ENCODE data around the gene LRGUK.
"Not testable (repeated sequence)": the region's sequence is repeated elsewhere in the genome, so short reads cannot be mapped to it uniquely, and the experiment has no call there.

The LRGUK gene, protein sequence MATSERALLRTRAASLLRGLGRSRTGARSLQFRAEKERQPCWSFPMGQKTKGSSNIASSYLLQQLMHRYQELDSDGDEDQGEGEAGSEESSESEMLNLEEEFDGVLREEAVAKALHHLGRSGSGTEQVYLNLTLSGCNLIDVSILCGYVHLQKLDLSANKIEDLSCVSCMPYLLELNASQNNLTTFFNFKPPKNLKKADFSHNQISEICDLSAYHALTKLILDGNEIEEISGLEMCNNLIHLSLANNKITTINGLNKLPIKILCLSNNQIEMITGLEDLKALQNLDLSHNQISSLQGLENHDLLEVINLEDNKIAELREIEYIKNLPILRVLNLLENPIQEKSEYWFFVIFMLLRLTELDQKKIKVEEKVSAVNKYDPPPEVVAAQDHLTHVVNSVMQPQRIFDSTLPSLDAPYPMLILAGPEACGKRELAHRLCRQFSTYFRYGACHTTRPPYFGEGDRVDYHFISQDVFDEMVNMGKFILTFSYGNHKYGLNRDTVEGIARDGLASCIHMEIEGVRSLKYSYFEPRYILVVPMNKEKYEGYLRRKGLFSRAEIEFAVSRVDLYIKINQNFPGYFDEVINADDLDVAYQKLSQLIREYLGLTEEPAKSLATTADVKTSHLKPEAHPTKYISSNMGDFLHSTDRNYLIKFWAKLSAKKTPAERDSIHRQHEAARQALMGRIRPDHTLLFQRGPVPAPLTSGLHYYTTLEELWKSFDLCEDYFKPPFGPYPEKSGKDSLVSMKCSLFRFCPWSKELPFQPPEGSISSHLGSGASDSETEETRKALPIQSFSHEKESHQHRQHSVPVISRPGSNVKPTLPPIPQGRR

GRCh38 chr7:134126966-134127848, at the start of gene LRGUK:
Gene LRGUK (plus strand): TSS chr7:134127340. CDS start chr7:134127368, 28 bp downstream.
- Histone ChIP-seq H3K4me3 (ENCODE audit: low read depth in 1 of 5, low read length in 5 of 5) (peak within 1 kb of the TSS; percentile 72 to 97 (median 86)), H3K27me3 (ENCODE audit: control insufficient read depth in 5 of 5, insufficient read depth in 4 of 5, low read length in 5 of 5) (no peaks in the 10 kb centered on the region), H3K9me3 (ENCODE audit: control insufficient read depth in 5 of 5, low read length in 5 of 5) (no peaks in the 10 kb centered on the region), H3K27ac (ENCODE audit: low read depth, low read length) (no peak within 1 kb of the TSS), H3K36me3 (ENCODE audit: control insufficient read depth in 5 of 5, insufficient read depth in 5 of 5, low read length in 5 of 5) (no peaks in the 10 kb centered on the region), H3K9ac (ENCODE audit: low read length in 5 of 5) (peak within 1 kb of the TSS; percentile 9 to 71 (median 49)), H3K4me1 (ENCODE audit: control insufficient read depth in 5 of 5, insufficient read depth in 5 of 5, low read length in 5 of 5) (peaks cover 3 to 16% (median 14%) of the 10 kb centered on the region in 5 donors)

GRCh38 chr7:134077560-134077959, 49.6 kb upstream of the LRGUK start:
- H3K4me1 ChIP-seq (ENCODE audit: control insufficient read depth in 5 of 5, insufficient read depth in 5 of 5, low read length in 5 of 5); H3K9me3 ChIP-seq (ENCODE audit: control insufficient read depth in 5 of 5, low read length in 5 of 5); H3K4me3 ChIP-seq (ENCODE audit: low read depth in 1 of 5, low read length in 5 of 5); H3K9ac ChIP-seq (ENCODE audit: low read length in 5 of 5); H3K36me3 ChIP-seq (ENCODE audit: control insufficient read depth in 5 of 5, insufficient read depth in 5 of 5, low read length in 5 of 5); H3K27me3 ChIP-seq (ENCODE audit: control insufficient read depth in 5 of 5, insufficient read depth in 4 of 5, low read length in 5 of 5); H3K27ac ChIP-seq (ENCODE audit: low read depth, low read length): not testable (repeated sequence)

- Histone ChIP-seq H3K27me3 (ENCODE audit: control insufficient read depth in 5 of 5, insufficient read depth in 4 of 5, low read length in 5 of 5) (no peaks in the 10 kb centered on the region), H3K9me3 (ENCODE audit: control insufficient read depth in 5 of 5, low read length in 5 of 5) (peaks cover 0 to 7% (median 2%) of the 10 kb centered on the region in 5 donors), H3K4me1 (ENCODE audit: control insufficient read depth in 5 of 5, insufficient read depth in 5 of 5, low read length in 5 of 5) (peaks cover 0 to 5% (median 4%) of the 10 kb centered on the region in 5 donors), H3K4me3 (ENCODE audit: low read depth in 1 of 5, low read length in 5 of 5) (no peak overlapping the region), H3K36me3 (ENCODE audit: control insufficient read depth in 5 of 5, insufficient read depth in 5 of 5, low read length in 5 of 5) (peaks cover 0 to 2% (median 0%) of the 10 kb centered on the region in 5 donors), H3K9ac (ENCODE audit: low read length in 5 of 5) (no peak overlapping the region), H3K27ac (ENCODE audit: low read depth, low read length) (no peak overlapping the region)
These were observed 48.1 kb upstream of the LRGUK start for GRCh38 chr7:134078991-134079390.

DNA sequence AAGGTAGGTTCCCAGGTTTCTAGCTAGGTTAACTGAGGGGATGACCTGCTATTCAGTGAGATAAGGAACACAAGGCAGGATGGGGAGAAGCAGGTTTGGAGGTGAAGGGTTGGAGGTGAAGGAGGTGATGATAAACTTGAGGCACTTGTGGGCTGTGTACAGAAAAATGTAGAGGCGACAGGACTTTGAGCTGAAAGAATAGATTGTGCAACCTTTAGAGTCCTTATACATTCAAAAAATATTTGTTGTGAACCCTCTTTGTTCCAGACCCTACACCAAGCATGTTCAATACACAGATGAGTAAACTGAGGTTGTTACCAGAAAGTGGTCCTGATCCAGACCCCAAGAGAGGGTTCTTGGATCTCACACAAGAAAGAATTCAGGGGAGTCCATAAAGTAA, 45.4 kb upstream of the LRGUK start:
- H3K4me3 ChIP-seq (ENCODE audit: low read depth in 1 of 5, low read length in 5 of 5): no peak overlapping the region
- H3K4me1 ChIP-seq (ENCODE audit: control insufficient read depth in 5 of 5, insufficient read depth in 5 of 5, low read length in 5 of 5): peaks cover 0 to 11% (median 8%) of the 10 kb centered on the region in 5 donors
- no peak overlapping the region for H3K27ac ChIP-seq (ENCODE audit: low read depth, low read length)
- no peaks in the 10 kb centered on the region for H3K9me3 ChIP-seq (ENCODE audit: control insufficient read depth in 5 of 5, low read length in 5 of 5)
- H3K9ac ChIP-seq (ENCODE audit: low read length in 5 of 5): no peak overlapping the region
- no peaks in the 10 kb centered on the region for H3K36me3 ChIP-seq (ENCODE audit: control insufficient read depth in 5 of 5, insufficient read depth in 5 of 5, low read length in 5 of 5)
- no peaks in the 10 kb centered on the region for H3K27me3 ChIP-seq (ENCODE audit: control insufficient read depth in 5 of 5, insufficient read depth in 4 of 5, low read length in 5 of 5)

DNA sequence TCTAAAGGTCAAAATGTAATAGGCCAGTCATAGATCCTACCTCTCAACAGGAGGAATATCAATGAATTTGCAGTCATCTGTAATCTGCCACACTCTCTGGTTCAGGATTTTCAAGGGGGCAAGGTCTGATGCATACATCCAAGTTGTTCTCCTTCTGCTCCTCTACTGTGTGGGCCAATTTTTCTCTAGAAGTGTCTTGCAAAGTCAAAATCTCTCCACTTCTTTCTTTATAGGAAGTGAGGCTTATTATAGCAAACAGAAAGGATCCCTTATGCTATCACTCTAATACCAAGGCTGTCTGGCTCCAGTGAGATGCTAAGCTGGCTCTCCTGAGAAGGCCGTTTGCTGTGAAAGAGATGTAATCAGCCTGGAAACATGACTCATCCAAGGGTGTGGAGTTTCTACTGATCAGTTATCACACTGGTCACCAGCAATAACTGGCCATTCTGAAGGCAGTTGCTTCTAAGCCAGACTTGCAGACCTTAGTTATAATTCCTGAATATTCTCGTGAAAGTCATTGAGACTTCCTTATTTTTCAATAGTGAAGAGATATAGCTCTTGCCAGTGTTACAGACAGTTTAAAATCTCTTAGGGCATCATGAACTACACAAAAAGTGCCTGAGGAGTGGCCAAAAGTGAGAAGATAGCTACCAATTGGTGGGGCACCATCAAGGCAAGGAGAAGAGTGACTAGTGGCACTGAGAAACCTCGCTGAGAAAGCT, 43.2 kb upstream of the LRGUK start:
- H3K27ac ChIP-seq (ENCODE audit: low read depth, low read length): no peak overlapping the region

GRCh38 chr7:134084488-134085144, 42.5 kb upstream of the LRGUK start:
- Histone ChIP-seq H3K27ac (ENCODE audit: low read depth, low read length) (no peak overlapping the region), H3K9me3 (ENCODE audit: control insufficient read depth in 5 of 5, low read length in 5 of 5) (peaks cover 0 to 13% (median 6%) of the 10 kb centered on the region in 5 donors), H3K4me3 (ENCODE audit: low read depth in 1 of 5, low read length in 5 of 5) (no peak overlapping the region), H3K36me3 (ENCODE audit: control insufficient read depth in 5 of 5, insufficient read depth in 5 of 5, low read length in 5 of 5) (no peaks in the 10 kb centered on the region), H3K9ac (ENCODE audit: low read length in 5 of 5) (no peak overlapping the region), H3K4me1 (ENCODE audit: control insufficient read depth in 5 of 5, insufficient read depth in 5 of 5, low read length in 5 of 5) (peaks cover 0 to 11% (median 8%) of the 10 kb centered on the region in 5 donors), H3K27me3 (ENCODE audit: control insufficient read depth in 5 of 5, insufficient read depth in 4 of 5, low read length in 5 of 5) (no peaks in the 10 kb centered on the region)

More for the DNA sequence above, 43.2 kb upstream of the LRGUK start:
- Histone ChIP-seq H3K4me1 (ENCODE audit: control insufficient read depth in 5 of 5, insufficient read depth in 5 of 5, low read length in 5 of 5) (peaks cover 0 to 11% (median 8%) of the 10 kb centered on the region in 5 donors), H3K9me3 (ENCODE audit: control insufficient read depth in 5 of 5, low read length in 5 of 5) (peaks cover 0 to 7% (median 0%) of the 10 kb centered on the region in 5 donors), H3K36me3 (ENCODE audit: control insufficient read depth in 5 of 5, insufficient read depth in 5 of 5, low read length in 5 of 5) (no peaks in the 10 kb centered on the region), H3K9ac (ENCODE audit: low read length in 5 of 5) (no peak overlapping the region), H3K27me3 (ENCODE audit: control insufficient read depth in 5 of 5, insufficient read depth in 4 of 5, low read length in 5 of 5) (no peaks in the 10 kb centered on the region), H3K4me3 (ENCODE audit: low read depth in 1 of 5, low read length in 5 of 5) (no peak overlapping the region)

DNA sequence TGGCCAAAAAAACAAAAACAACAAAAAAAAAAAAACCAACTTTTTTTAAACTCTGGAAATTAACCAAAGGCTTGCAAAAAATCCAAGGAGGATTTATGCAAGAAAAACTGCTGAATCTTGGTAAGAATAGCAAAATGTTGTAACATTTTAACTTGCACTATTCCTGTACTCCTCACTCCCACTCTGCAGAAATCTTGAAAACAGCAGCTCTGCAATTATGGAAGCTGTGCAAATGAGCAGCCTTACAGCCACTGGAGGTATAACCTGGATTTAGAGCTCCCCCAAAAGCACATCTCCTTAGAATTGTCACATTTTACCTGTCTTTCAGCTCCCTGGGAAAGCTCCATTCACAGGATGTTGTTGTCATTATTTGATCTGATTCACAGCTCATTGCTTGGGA, 41.8 kb upstream of the LRGUK start:
- H3K27me3 ChIP-seq (ENCODE audit: control insufficient read depth in 5 of 5, insufficient read depth in 4 of 5, low read length in 5 of 5): no peaks in the 10 kb centered on the region
- peaks cover 0 to 11% (median 8%) of the 10 kb centered on the region in 5 donors for H3K4me1 ChIP-seq (ENCODE audit: control insufficient read depth in 5 of 5, insufficient read depth in 5 of 5, low read length in 5 of 5)
- no peaks in the 10 kb centered on the region for H3K36me3 ChIP-seq (ENCODE audit: control insufficient read depth in 5 of 5, insufficient read depth in 5 of 5, low read length in 5 of 5)
- H3K4me3 ChIP-seq (ENCODE audit: low read depth in 1 of 5, low read length in 5 of 5): no peak overlapping the region
- H3K9ac ChIP-seq (ENCODE audit: low read length in 5 of 5): no peak overlapping the region
- peaks cover 0 to 19% (median 12%) of the 10 kb centered on the region in 5 donors for H3K9me3 ChIP-seq (ENCODE audit: control insufficient read depth in 5 of 5, low read length in 5 of 5)
- no peak overlapping the region for H3K27ac ChIP-seq (ENCODE audit: low read depth, low read length)

- Histone ChIP-seq H3K9ac (ENCODE audit: low read length in 5 of 5) (no peak overlapping the region), H3K4me3 (ENCODE audit: low read depth in 1 of 5, low read length in 5 of 5) (no peak overlapping the region), H3K27me3 (ENCODE audit: control insufficient read depth in 5 of 5, insufficient read depth in 4 of 5, low read length in 5 of 5) (no peaks in the 10 kb centered on the region), H3K27ac (ENCODE audit: low read depth, low read length) (no peak overlapping the region), H3K9me3 (ENCODE audit: control insufficient read depth in 5 of 5, low read length in 5 of 5) (peaks cover 0 to 24% (median 19%) of the 10 kb centered on the region in 5 donors), H3K4me1 (ENCODE audit: control insufficient read depth in 5 of 5, insufficient read depth in 5 of 5, low read length in 5 of 5) (peaks cover 0 to 11% (median 8%) of the 10 kb centered on the region in 5 donors), H3K36me3 (ENCODE audit: control insufficient read depth in 5 of 5, insufficient read depth in 5 of 5, low read length in 5 of 5) (no peaks in the 10 kb centered on the region)
These were observed 40.0 kb upstream of the LRGUK start for GRCh38 chr7:134086998-134087735.
